GM23248 (cell line): Measurements from ENCODE around the gene RAB40B.

ENCODE experiments used
- EZH2 ChIP-seq: fragments of 200-600 bp; sonication (generic); IDR thresholded peaks from 2 replicates; pipeline ENCODE4 v1.6.1; 2018; ENCODE audit warnings: antibody characterized with exemption, mild to moderate bottlenecking; ENCODE audit not compliant: insufficient read depth, poor library complexity, severe bottlenecking
- EZH2phosphoT487 ChIP-seq: fragments of 200-600 bp; sonication (generic); IDR thresholded peaks from 2 replicates; pipeline ENCODE4 v1.6.1; 2018; ENCODE audit warnings: antibody characterized with exemption, moderate library complexity, mild to moderate bottlenecking, low read depth; ENCODE audit not compliant: insufficient read depth

GRCh38 chr17:82729479-82730260 is 31.2 kb upstream of the RAB40B start:
- no peak for TF ChIP-seq EZH2
- TF ChIP-seq EZH2phosphoT487 = no peak
